ENCODE measurements around the gene PAK6.

GRCh38 chr15:40282869-40283614 is 44.2 kb downstream of the PAK6 start, which contains the start of gene ANKRD63:
- TF ChIP-seq CTCF (IDR thresholded peaks at IDR 0.05) (no peak), EP300 (IDR thresholded peaks at IDR 0.05) (no peak)
